Measurements from ENCODE around the gene PRKD2.
"Not testable (repeated sequence)": the region's sequence is repeated elsewhere in the genome, so short reads cannot be mapped to it uniquely, and the experiment has no call there.

PRKD2 gene

DNA sequence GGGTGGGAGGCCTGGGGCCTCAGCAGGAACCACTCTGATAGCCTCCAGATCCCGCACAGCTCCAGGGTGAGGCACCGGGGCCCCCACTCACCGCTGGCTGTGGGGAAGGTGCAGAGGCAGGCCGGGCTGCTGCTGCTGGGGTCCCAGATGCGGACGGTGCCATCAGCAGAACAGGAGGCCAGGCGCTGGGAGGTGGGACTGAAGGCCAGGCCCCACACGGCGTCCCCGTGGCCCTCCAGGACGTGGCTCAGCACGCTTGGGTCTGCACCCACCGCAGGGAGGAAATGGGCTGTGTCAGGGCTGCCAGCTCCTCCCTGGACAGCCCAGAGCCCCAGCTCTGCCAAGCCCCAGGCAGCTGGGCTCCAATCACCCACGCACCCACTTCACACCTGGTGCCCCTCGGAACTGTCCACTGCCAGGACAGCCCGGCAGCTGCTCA is 6.1 kb upstream of the PRKD2 start:
- no peak for DNase-seq

GRCh38 chr19:46722421-46723022 is 5.6 kb upstream of the PRKD2 start:
- no peak for DNase-seq

- no peak for DNase-seq
These were observed 5.1 kb upstream of the PRKD2 start for GRCh38 chr19:46722004-46722380.

- no peak for DNase-seq
These were observed 4.5 kb upstream of the PRKD2 start for GRCh38 chr19:46721269-46722003.

GRCh38 chr19:46720503-46721239 is 3.8 kb upstream of the PRKD2 start:
- no peak for DNase-seq

- DNase-seq: no peak
These were observed 3.0 kb upstream of the PRKD2 start for GRCh38 chr19:46719629-46720502.

- DNase-seq: no peak
These were observed 2.2 kb upstream of the PRKD2 start for GRCh38 chr19:46718934-46719622.

DNA sequence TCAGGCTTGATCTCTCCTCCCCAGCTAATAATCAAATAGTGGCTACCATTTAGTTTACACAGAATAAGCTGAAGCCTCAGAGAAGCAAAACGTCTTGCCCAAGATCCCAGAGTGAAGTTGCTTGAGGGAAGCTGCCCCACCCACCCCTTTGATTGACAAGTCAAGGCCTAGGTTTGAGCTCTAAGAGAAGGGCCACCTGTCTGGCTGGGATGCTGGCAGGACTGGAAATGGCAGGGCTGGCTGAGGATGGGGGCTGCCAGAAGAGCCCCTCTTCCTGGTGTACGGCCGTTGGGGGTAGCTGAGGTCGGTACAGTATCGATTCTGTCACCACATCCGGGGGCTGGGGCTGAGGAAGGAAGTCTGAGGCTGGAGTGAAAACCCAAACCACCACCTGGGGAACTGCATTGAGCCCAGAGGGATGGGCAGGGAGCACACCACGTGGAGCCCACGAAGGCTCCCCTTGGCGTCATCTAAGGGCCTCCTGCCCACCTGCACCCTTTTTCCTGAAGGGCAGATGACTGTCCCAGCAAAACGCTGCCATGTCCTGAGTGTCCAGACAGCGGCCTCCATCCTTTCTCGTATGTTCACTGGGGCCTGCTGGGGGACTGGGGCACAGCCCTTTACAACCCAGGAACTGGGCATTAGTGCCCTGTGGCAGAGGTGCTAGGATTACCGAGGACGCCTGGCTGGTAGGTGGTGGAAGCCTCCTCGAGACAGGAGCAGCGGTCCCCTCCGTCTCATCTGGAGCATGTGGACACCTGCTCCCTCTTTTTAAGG is 1.4 kb upstream of the PRKD2 start:
- DNase-seq: peak; percentile 39

- no peak for DNase-seq
These were observed 816 bp upstream of the PRKD2 start for GRCh38 chr19:46717716-46718143.

DNA sequence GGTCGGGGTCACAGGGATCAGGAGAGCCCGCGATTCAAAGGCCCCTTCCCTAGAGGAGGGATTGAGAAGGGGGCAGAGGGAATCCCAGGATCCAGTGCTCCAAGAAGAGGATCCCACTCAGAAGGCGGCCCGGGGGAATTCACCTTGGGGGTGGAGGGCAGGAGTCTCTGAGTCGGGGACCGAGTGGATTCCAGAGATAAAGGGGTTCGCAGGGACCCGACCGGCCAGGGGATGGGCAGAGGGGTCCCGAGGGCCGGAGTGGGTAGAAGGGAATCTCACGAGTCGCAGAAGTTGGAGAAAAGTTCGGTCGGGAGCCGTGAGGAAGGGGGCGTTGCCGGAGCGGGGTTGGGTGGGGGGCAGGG is 261 bp downstream of the PRKD2 start:
- no peak for DNase-seq

DNA sequence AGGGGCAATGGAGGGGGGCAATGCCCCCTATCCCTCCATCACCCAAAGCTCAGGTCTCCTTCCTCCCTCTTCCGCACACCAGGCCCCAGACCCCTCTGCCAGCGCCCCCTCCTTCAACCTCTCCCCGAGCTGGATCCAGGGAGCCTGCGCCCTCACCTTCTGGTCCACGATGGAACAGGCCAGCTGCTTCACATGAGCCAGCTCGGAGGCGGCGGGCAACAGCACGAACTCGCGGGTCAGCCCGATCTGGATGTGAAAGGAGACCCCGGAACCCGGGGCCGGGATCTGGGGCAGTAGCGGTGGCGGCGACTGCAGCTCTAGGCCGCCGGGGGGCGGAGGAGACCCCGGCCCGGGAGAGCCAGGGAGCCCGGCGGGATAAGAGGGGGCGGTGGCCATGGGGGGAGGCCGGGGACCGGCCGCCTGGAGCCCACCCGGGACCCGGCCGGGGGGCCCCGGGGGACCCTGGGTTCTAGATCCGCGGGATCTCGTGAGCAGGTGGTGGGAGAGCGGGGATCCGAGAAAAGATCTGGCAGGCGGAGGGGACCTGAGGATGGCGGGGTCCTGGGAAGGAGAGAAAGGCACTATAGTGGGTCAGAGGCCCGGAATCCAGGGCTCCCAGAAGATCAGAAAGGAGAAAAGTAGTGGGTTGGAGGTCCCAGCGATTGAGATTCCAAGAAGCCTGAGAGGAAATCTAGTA is 791 bp downstream of the PRKD2 start:
- DNase-seq: no peak

- DNase-seq: no peak
These were observed 1.3 kb downstream of the PRKD2 start for GRCh38 chr19:46715620-46715974.

DNA sequence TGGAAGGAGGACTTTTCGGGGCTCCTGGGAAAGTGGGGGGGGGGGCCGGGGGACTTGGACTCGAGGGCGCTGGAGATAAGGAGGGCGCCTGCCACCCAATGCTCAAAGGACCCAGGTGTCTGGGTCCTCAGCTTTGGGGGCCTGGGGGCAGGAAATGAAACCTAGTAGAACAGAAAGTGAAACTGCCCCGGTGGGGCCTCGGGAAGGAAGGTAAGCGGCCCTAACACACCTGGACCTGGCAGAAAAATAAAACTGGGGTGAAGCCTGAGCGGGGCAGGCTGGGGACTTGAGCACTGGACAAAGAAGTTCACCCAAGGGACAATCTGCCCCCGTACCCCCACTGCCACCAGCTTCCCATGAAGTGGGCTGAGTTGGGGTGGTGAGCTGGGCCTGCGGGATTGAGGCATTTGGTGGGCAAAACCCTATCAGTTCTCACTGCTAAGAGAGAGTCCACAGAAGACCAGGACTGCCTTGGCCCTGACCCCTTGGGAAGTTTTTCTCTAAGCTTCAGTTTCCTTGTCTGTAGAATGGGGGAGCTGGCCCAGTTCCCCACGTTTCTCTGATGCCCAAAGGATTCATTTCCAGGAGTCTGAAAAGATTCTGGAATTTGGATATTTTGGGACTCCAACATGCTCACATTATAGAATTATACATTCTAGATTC is 2.3 kb downstream of the PRKD2 start:
- no peak for DNase-seq

DNA sequence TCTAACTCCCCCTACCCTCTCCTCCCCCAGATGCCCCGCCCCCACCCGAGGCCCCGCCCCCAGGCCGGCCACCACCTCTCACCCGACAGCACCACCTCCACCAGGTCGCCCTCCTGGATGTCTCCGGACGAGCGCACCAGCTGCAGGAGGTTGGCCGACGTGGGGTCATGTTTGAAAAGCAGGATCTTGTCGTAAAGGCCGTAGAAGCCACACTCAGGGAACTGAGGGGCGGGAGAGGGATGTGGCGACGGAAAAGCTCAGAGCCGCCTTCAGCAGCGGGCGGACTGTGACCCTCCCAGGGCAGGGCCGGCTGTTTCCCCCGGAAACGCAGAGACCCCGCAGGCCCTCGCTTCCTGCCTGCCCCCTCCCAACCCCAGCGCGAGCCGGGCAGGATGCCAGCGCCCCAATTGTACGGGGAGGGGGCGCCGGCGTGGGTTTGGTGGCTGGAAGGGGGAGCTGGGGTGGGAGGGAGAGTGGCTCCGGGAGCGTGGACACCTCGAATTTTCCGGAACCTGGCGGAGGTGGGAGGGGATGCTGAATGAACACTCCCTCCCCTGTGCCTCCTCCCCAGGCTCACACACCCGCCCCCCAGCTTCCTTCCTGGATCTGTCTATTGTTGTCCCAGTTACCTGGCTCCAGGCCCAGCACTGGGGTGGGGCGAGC is 3.0 kb downstream of the PRKD2 start:
- peak; percentile 63 for DNase-seq

DNA sequence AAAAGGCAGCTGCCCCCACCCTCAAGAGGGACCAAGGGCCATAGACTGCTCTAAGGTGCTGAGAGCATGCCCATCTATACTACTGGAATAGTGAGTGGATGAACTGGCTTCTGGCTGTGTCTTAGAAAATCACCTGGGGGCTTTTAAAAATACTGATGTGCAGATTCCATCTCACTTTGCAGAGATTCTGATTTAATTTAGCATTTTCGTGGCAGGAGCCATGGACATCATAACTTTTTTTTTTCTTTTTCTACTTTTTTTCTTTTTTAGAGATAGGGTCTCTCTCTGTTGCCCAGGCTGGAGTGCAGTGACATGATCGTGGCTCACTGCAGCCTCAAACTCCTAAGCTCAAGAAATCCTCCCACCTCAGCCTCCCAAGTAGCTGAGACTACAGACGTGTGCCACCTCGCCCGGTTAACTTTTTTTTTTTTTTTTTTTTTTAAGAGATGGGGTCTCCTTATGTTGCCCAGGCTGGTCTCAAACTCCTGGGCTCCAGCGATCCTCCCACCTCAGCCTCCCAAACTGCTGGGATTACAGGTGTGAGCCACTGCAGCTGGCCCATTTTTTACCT is 4.1 kb downstream of the PRKD2 start:
- not testable (repeated sequence) for DNase-seq

DNA sequence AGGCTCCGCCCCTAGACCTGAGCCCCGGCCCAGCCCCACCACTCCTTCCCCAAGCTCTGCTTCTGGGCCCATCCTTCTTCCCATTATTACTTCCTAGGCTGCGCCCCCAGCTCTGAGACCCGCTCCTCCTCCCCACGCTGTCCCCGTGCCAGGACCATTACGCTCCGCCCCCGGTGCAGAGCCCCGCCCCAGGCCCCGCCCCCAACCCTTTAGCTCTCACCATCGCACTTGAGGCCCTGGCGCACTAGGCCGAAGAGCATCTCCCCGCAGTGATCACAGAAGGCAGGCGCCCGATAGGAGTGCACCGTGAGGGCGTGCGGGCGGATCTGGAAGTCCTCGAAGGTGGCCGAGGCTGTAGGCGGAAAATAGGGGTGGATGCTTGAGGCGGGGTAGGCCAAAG is 6.2 kb downstream of the PRKD2 start:
- peak; percentile 22 for DNase-seq

DNA sequence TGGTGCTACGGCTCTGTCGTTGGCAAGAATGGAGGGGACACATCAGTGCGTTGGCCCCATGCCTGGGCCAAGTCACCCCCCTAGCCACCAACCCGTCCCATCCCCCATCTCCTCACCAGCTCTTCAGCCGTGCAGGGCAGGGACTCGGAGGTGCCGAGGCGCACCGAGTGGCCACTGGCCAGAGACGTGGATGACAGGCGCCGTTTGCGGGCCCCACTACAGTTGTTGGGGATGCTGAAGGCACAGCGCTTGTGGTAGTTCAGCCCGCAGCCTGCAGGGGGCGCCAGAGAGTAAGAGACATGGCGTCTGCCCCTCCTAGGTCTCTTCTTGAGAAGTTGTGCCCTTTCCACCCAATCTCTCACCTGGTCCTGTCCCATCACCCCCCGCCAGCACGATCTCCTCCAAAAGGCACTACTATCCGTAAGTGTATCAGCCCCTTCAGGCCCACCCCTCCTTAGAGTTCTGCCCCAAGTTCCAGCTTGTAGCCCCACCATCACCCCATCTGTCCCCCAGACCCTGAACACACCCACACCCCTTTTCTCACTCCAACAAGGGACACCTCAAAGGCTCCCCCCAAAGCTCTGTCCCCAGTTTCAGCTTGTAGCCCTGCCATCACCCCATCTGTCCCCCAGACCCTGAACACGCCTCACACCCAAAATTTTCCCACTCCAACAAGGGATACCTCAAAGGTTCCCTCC is 12.4 kb downstream of the PRKD2 start:
- DNase-seq: peak; percentile 90

- DNase-seq: no peak
These were observed 16.2 kb downstream of the PRKD2 start for GRCh38 chr19:46700704-46701103.
